GM18868 (cell line): Measurements from ENCODE around the gene NIPBL.
"Not testable (repeated sequence)": the region's sequence is repeated elsewhere in the genome, so short reads cannot be mapped to it uniquely, and the experiment has no call there.

Experiments used
- ATAC-seq: cut with Tn5 transposase; IDR thresholded peaks from one replicate; pipeline ENCODE4 v1.9.1; 2021; ENCODE audit warnings: mild to moderate bottlenecking, moderate library complexity; ENCODE audit not compliant: unreplicated experiment

The NIPBL gene

GRCh38 chr5:36944607-36945225 is 68.1 kb downstream of the NIPBL start:
- ATAC-seq, result no peak

- no peak for ATAC-seq
Observed at GRCh38 chr5:36945687-36946086, 69.1 kb downstream of the NIPBL start.

- ATAC-seq, result no peak
Observed at GRCh38 chr5:36946101-36946500, 69.5 kb downstream of the NIPBL start.

GRCh38 chr5:36948041-36948440 is 71.5 kb downstream of the NIPBL start:
- ATAC-seq, result no peak

- ATAC-seq, result no peak
Observed at GRCh38 chr5:36948650-36949049, 72.1 kb downstream of the NIPBL start.

- no peak for ATAC-seq
Observed at GRCh38 chr5:36949593-36949992, 73.0 kb downstream of the NIPBL start.

- no peak for ATAC-seq
Observed at GRCh38 chr5:36950586-36951457, 74.3 kb downstream of the NIPBL start.

- ATAC-seq, result no peak
Observed at GRCh38 chr5:36953043-36953442, 76.5 kb downstream of the NIPBL start.

GRCh38 chr5:36957953-36958537 is 81.5 kb downstream of the NIPBL start:
- no peak for ATAC-seq

- no peak for ATAC-seq
Observed at GRCh38 chr5:36958612-36959011, 82.0 kb downstream of the NIPBL start.

- ATAC-seq, result no peak
Observed at GRCh38 chr5:36965179-36965578, 88.6 kb downstream of the NIPBL start.

GRCh38 chr5:36969700-36970395 is 93.3 kb downstream of the NIPBL start:
- ATAC-seq, result no peak

- no peak for ATAC-seq
Observed at GRCh38 chr5:36978196-36978595, 101.6 kb downstream of the NIPBL start.

GRCh38 chr5:36982146-36982545 is 105.6 kb downstream of the NIPBL start:
- ATAC-seq, result no peak

- ATAC-seq, result no peak
Observed at GRCh38 chr5:36985387-36985786, 108.8 kb downstream of the NIPBL start.

- ATAC-seq, result no peak
Observed at GRCh38 chr5:36988396-36988795, 111.8 kb downstream of the NIPBL start.

- ATAC-seq, result peak; percentile 61
Observed at GRCh38 chr5:36998578-36998977, 122.0 kb downstream of the NIPBL start.

- no peak for ATAC-seq
Observed at GRCh38 chr5:37002176-37002751, 125.7 kb downstream of the NIPBL start.

- no peak for ATAC-seq
Observed at GRCh38 chr5:37005252-37005651, 128.7 kb downstream of the NIPBL start.

- peak; percentile 43 for ATAC-seq
Observed at GRCh38 chr5:37005946-37006540, 129.5 kb downstream of the NIPBL start.

- ATAC-seq, result not testable (repeated sequence)
Observed at GRCh38 chr5:37013181-37013580, 136.6 kb downstream of the NIPBL start.
